CD4-positive, alpha-beta T cell (primary cell): Measurements from ENCODE around the gene PTPRN2. TPM values are rescaled to one million over a fixed set of nuclear protein-coding genes. Genes with fewer than 3 reads are reported as not detected.

Source experiments
- ATAC-seq: fragments of 200-7000 bp; cut with Tn5 transposase; one replicate; pipeline ENCODE4 v1.10.0; 2022; ENCODE audit warnings: mild to moderate bottlenecking; ENCODE audit not compliant: poor library complexity
- CTCF ChIA-PET: fragments of 350-600 bp; sonication (Branson Sonifier 250); formaldehyde crosslinking; loops from one replicate; lab custom pipeline; 2021; ENCODE audit warnings: antibody characterized with exemption, inconsistent platforms; lab: Charles Lee
- POLR2A ChIA-PET: fragments of 350-600 bp; sonication (Branson Sonifier 250); formaldehyde crosslinking; loops from one replicate; lab custom pipeline; 2021; ENCODE audit warnings: antibody characterized with exemption, inconsistent platforms; lab: Charles Lee
- DNase-seq, 14 experiments: peaks; one replicate each; pipeline ENCODE4 v3.0.0-alpha.2; 2013 to 2020; ENCODE audit warnings: mixed read lengths in 2 of 14
- H3K27ac ChIP-seq, 2 donors: one replicate each; pipeline versions ENCODE4 v1.5.1 to v1.7.0; 2013; ENCODE audit warnings: low read length in 2 of 2, low read depth in 1 of 2, mild to moderate bottlenecking in 1 of 2
- H3K27me3 ChIP-seq, 2 experiments: 1 replicate in 1 of 2; 2 replicates in 1 of 2; pipeline versions ENCODE4 v1.6.1 to v1.7.0; 2013; ENCODE audit warnings: low read length in 2 of 2, control low read depth in 1 of 2, mild to moderate bottlenecking in 1 of 2, moderate library complexity in 1 of 2; ENCODE audit not compliant: insufficient read depth in 2 of 2, control insufficient read depth in 1 of 2
- H3K36me3 ChIP-seq: one replicate; pipeline ENCODE4 v1.6.1; 2013; ENCODE audit warnings: low read length, control low read depth; ENCODE audit not compliant: insufficient read depth
- H3K4me1 ChIP-seq: one replicate; pipeline ENCODE4 v1.6.1; 2013; ENCODE audit warnings: low read length, control low read depth; ENCODE audit not compliant: insufficient read depth
- H3K4me3 ChIP-seq: one replicate; pipeline ENCODE4 v1.5.1; 2013; ENCODE audit warnings: mild to moderate bottlenecking, low read length, moderate library complexity
- H3K9me3 ChIP-seq, 2 experiments: 1 replicate in 1 of 2; 2 replicates in 1 of 2; pipeline versions ENCODE4 v1.6.1 to v1.7.0; 2013; ENCODE audit warnings: low read length in 2 of 2, mild to moderate bottlenecking in 2 of 2, control low read depth in 1 of 2, moderate library complexity in 1 of 2; ENCODE audit not compliant: control insufficient read depth in 1 of 2, insufficient read depth in 1 of 2
- H3K27ac Mint-ChIP-seq: one replicate; pipeline ENCODE4 v1.8.0; 2020; ENCODE audit warnings: mixed read lengths
- H3K27me3 Mint-ChIP-seq: one replicate; pipeline ENCODE4 v1.8.0; 2021; ENCODE audit warnings: mixed read lengths
- H3K36me3 Mint-ChIP-seq: one replicate; pipeline ENCODE4 v1.8.0; 2021; ENCODE audit warnings: low read depth, mixed read lengths
- H3K4me1 Mint-ChIP-seq: one replicate; pipeline ENCODE4 v1.8.0; 2021; ENCODE audit warnings: low read depth, mixed read lengths
- H3K4me3 Mint-ChIP-seq: one replicate; pipeline ENCODE4 v1.8.0; 2020; ENCODE audit warnings: mild to moderate bottlenecking, mixed read lengths
- H3K9me3 Mint-ChIP-seq: one replicate; pipeline ENCODE4 v1.8.0; 2020; ENCODE audit warnings: mixed read lengths
- CTCF ChIP-seq: fragments of 200-600 bp; IDR thresholded peaks from one replicate; pipeline ENCODE4 v1.8.0; 2022; ENCODE audit warnings: antibody characterized with exemption, mild to moderate bottlenecking
- intact Hi-C, 2 experiments: fragments of 100-400 bp; cut with DNase I in 1 of 2; cut with micrococcal nuclease in 1 of 2; formaldehyde crosslinking; loops; one replicate each; pipeline versions ENCODE4 v1.15.1 to v1.9.0; 2023 to 2025; cut with DNase I, micrococcal nuclease
- total RNA-seq, 174 experiments: library from RNA in 2 of 174; stranded (reverse) in 2 of 174; gene quantifications; one replicate each; pipeline ENCODE4 v1.2.3 and lab custom pipeline; 2021 to 2026

PTPRN2 gene
- total RNA-seq, 2 experiments from 2014 or later, result 0.34 to 0.44 TPM

GRCh38 chr7:158572000-158572828 lies 15.4 kb downstream of the PTPRN2 start:
- CTCF ChIA-PET, result no interaction called here
- no peaks in the 10 kb centered on the region for H3K9me3 Mint-ChIP-seq
- ATAC-seq, result no peak

GRCh38 chr7:158570449-158571170 lies 17.0 kb downstream of the PTPRN2 start:
- POLR2A ChIA-PET, result no interaction called here
- TF ChIP-seq CTCF, result no peak
- H3K27me3 ChIP-seq, result peaks cover 8 to 14% of the 10 kb centered on the region in 2 experiments
- H3K27me3 Mint-ChIP-seq, result peaks cover 40% of the 10 kb centered on the region
- no peak overlapping the region for H3K4me3 ChIP-seq
- ATAC-seq, result no peak
- no peak overlapping the region for H3K27ac ChIP-seq
- DNase-seq, result no peak
- no peaks in the 10 kb centered on the region for H3K4me1 ChIP-seq
- H3K36me3 Mint-ChIP-seq, result no peaks in the 10 kb centered on the region
- no peaks in the 10 kb centered on the region for H3K36me3 ChIP-seq
- peaks cover 0 to 16% of the 10 kb centered on the region in 2 experiments for H3K9me3 ChIP-seq
- H3K4me3 Mint-ChIP-seq, result no peak overlapping the region
- CTCF ChIA-PET, result interaction anchor here (0.7 kb wide), 1 partner anchor 42 kb away, joined by 3 read pairs; no protein-coding TSS in a partner anchor
- intact Hi-C loops, result no loop called here
- no peaks in the 10 kb centered on the region for H3K4me1 Mint-ChIP-seq
- no peak overlapping the region for H3K27ac Mint-ChIP-seq
- H3K9me3 Mint-ChIP-seq, result no peaks in the 10 kb centered on the region

More at GRCh38 chr7:158572000-158572828, 15.4 kb downstream of the PTPRN2 start:
- no peak overlapping the region for H3K4me3 Mint-ChIP-seq
- TF ChIP-seq CTCF, result no peak
- no peak overlapping the region for H3K27ac ChIP-seq
- no peaks in the 10 kb centered on the region for H3K4me1 Mint-ChIP-seq
- H3K9me3 ChIP-seq, result peaks cover 0 to 16% of the 10 kb centered on the region in 2 experiments
- POLR2A ChIA-PET, result no interaction called here
- H3K4me3 ChIP-seq, result no peak overlapping the region
- H3K4me1 ChIP-seq, result no peaks in the 10 kb centered on the region
- H3K27me3 ChIP-seq, result peaks cover 8 to 14% of the 10 kb centered on the region in 2 experiments
- no peak overlapping the region for H3K27ac Mint-ChIP-seq
- DNase-seq, result no peak
- intact Hi-C loops, result no loop called here
- peaks cover 36% of the 10 kb centered on the region for H3K27me3 Mint-ChIP-seq
- H3K36me3 Mint-ChIP-seq, result no peaks in the 10 kb centered on the region
- H3K36me3 ChIP-seq, result no peaks in the 10 kb centered on the region

GRCh38 chr7:158569858-158570323 lies 17.7 kb downstream of the PTPRN2 start:
- no peak for TF ChIP-seq CTCF

More at GRCh38 chr7:158569858-158570323, 17.7 kb downstream of the PTPRN2 start:
- no peaks in the 10 kb centered on the region for H3K36me3 ChIP-seq
- H3K9me3 ChIP-seq, result peaks cover 0 to 16% of the 10 kb centered on the region in 2 experiments
- no peak overlapping the region for H3K4me3 ChIP-seq
- H3K27me3 ChIP-seq, result peaks cover 8 to 14% of the 10 kb centered on the region in 2 experiments
- intact Hi-C loops, result no loop called here
- no peaks in the 10 kb centered on the region for H3K4me1 ChIP-seq
- Mint-ChIP-seq H3K27me3 (peaks cover 48% of the 10 kb centered on the region), H3K4me3 (no peak overlapping the region), H3K36me3 (no peaks in the 10 kb centered on the region), H3K9me3 (no peaks in the 10 kb centered on the region), H3K4me1 (no peaks in the 10 kb centered on the region), H3K27ac (no peak overlapping the region)
- H3K27ac ChIP-seq, result no peak overlapping the region
- DNase-seq (no peak), ATAC-seq (no peak)
- ChIA-PET POLR2A (no interaction called here), CTCF (no interaction called here)
